ENCODE results near the gene POLR3H. TPM values are rescaled to one million over a fixed set of nuclear protein-coding genes. Genes with fewer than 3 reads are reported as not detected.

The POLR3H gene
- total and polyA plus RNA-seq, 2 experiments from 2014 or later: 19.0 to 26.5 TPM

- H3K4me1 Mint-ChIP-seq: peaks cover 3% of the 10 kb centered on the region; the same call in 1 of the 3 replicates
Measured at GRCh38 chr22:41575533-41575932, 31.3 kb upstream of the POLR3H start.

GRCh38 chr22:41574847-41575381, 30.6 kb upstream of the POLR3H start:
- peaks cover 13% of the 10 kb centered on the region for H3K27me3 Mint-ChIP-seq (ENCODE audit: insufficient read depth, low read depth, poor library complexity)
- no peaks in the 10 kb centered on the region; the same call in 2 of the 3 replicates for H3K9me3 Mint-ChIP-seq
- no peak for TF ChIP-seq ZNF114 (CRISPR knock-in tag; IDR thresholded peaks at IDR 0.05)
- TF ChIP-seq ETS1 (IDR thresholded peaks at IDR 0.05): no peak
- no peaks in the 10 kb centered on the region for H3K27me3 ChIP-seq (ENCODE audit: insufficient read depth)
- no peak overlapping the region for H3K4me3 Mint-ChIP-seq
- peaks cover 3% of the 10 kb centered on the region; the same call in 1 of the 3 replicates for H3K36me3 Mint-ChIP-seq (ENCODE audit: low read depth)
- H3K4me1 Mint-ChIP-seq: peaks cover 3% of the 10 kb centered on the region; the same call in 1 of the 3 replicates
- H3K79me2 ChIP-seq (replicated peaks; ENCODE audit: insufficient read depth): no peaks in the 10 kb centered on the region
- no peaks in the 10 kb centered on the region for H3F3A ChIP-seq (replicated peaks; ENCODE audit: low read depth)
- H3K36me3 ChIP-seq (ENCODE audit: insufficient read depth): no peaks in the 10 kb centered on the region
- H3K27ac ChIP-seq (ENCODE audit: low read depth): no peak overlapping the region
- no peaks in the 10 kb centered on the region for H3K4me1 ChIP-seq (ENCODE audit: insufficient read depth)
- no peak overlapping the region for H2AFZ ChIP-seq
- ATAC-seq: no peak
- no peaks in the 10 kb centered on the region; the same call in 1 of the 2 replicates for H4K20me1 ChIP-seq (replicated peaks; ENCODE audit: insufficient read depth)
- H3K4me2 ChIP-seq: no peak overlapping the region
- no peaks in the 10 kb centered on the region for H3K9me2 ChIP-seq (ENCODE audit: insufficient read depth)
- H3K4me3 ChIP-seq: no peak overlapping the region
- DNase-seq (ENCODE audit: low spot score): no peak
- no peak overlapping the region for H3K27ac Mint-ChIP-seq

More at GRCh38 chr22:41575533-41575932, 31.3 kb upstream of the POLR3H start:
- Histone ChIP-seq H4K20me1 (replicated peaks; ENCODE audit: insufficient read depth) (no peaks in the 10 kb centered on the region; the same call in 1 of the 2 replicates), H2AFZ (no peak overlapping the region), H3K36me3 (ENCODE audit: insufficient read depth) (no peaks in the 10 kb centered on the region), H3K4me2 (no peak overlapping the region), H3K4me3 (no peak overlapping the region), H3K27me3 (ENCODE audit: insufficient read depth) (no peaks in the 10 kb centered on the region), H3K9me2 (ENCODE audit: insufficient read depth) (no peaks in the 10 kb centered on the region), H3K4me1 (ENCODE audit: insufficient read depth) (no peaks in the 10 kb centered on the region), H3K27ac (ENCODE audit: low read depth) (no peak overlapping the region), H3F3A (replicated peaks; ENCODE audit: low read depth) (no peaks in the 10 kb centered on the region), H3K79me2 (replicated peaks; ENCODE audit: insufficient read depth) (no peaks in the 10 kb centered on the region)
- DNase-seq (ENCODE audit: low spot score): no peak
- H3K27me3 Mint-ChIP-seq (ENCODE audit: insufficient read depth, low read depth, poor library complexity): peaks cover 15% of the 10 kb centered on the region
- ATAC-seq: no peak
- H3K27ac Mint-ChIP-seq: no peak overlapping the region
- H3K4me3 Mint-ChIP-seq: no peak overlapping the region
- H3K9me3 Mint-ChIP-seq: no peaks in the 10 kb centered on the region; the same call in 2 of the 3 replicates
- no peak for TF ChIP-seq REST (IDR thresholded peaks at IDR 0.05; ENCODE audit: unreplicated experiment)
- no peak for TF ChIP-seq EZH2phosphoT487 (IDR thresholded peaks at IDR 0.05; ENCODE audit: unreplicated experiment)
- TF ChIP-seq ZNF114 (CRISPR knock-in tag; IDR thresholded peaks at IDR 0.05): no peak
- TF ChIP-seq NANOG (IDR thresholded peaks at IDR 0.05; ENCODE audit: borderline replicate concordance): no peak
- no peak for TF ChIP-seq POLR2AphosphoS5 (IDR thresholded peaks at IDR 0.05; ENCODE audit: low read depth)
- TF ChIP-seq ZNF331 (CRISPR knock-in tag; IDR thresholded peaks at IDR 0.05; ENCODE audit: low read depth): no peak
- TF ChIP-seq EZH2 (IDR thresholded peaks at IDR 0.05; ENCODE audit: low read depth, unreplicated experiment): no peak
- H3K36me3 Mint-ChIP-seq (ENCODE audit: low read depth): peaks cover 3% of the 10 kb centered on the region; the same call in 1 of the 3 replicates
